Stimulated activated effector memory CD8-positive, alpha-beta T cell treated with anti-CD3 and anti-CD28 coated beads, Interleukin-12 subunit alpha, Interleukin-12 subunit beta, amount 100 ng/mL, for 72 hours (primary cell): ENCODE results near the gene LRRK1.
A peak's percentile ranks its signal among the peaks of the same experiment; 100 is the strongest.
"Not testable (repeated sequence)": the region's sequence is repeated elsewhere in the genome, so short reads cannot be mapped to it uniquely, and the experiment has no call there.

ENCODE experiments used
- ATAC-seq: fragments of 150-1000 bp; cut with Tn5 transposase; 2 replicates; pipeline ENCODE4 v1.10.0; 2021
- DNase-seq, 2 donors: peaks; one replicate each; pipeline ENCODE4 v3.0.0; 2021 to 2022; ENCODE audit warnings: low spot score in 2 of 2
- H3K27ac Mint-ChIP-seq: one replicate; pipeline ENCODE4 v1.8.0; 2022; ENCODE audit warnings: mild to moderate bottlenecking, mixed read lengths
- H3K36me3 Mint-ChIP-seq: one replicate; pipeline ENCODE4 v1.8.0; 2022; ENCODE audit warnings: mild to moderate bottlenecking, mixed read lengths
- H3K4me1 Mint-ChIP-seq: one replicate; pipeline ENCODE4 v1.8.0; 2022; ENCODE audit warnings: mixed read lengths
- H3K4me3 Mint-ChIP-seq: one replicate; pipeline ENCODE4 v1.8.0; 2022; ENCODE audit warnings: mild to moderate bottlenecking, mixed read lengths
- H3K9me3 Mint-ChIP-seq: one replicate; pipeline ENCODE4 v1.8.0; 2022; ENCODE audit warnings: mixed read lengths

The LRRK1 gene

GRCh38 chr15:101068961-101069653 is 149.9 kb downstream of the LRRK1 start:
- Mint-ChIP-seq H3K36me3 (no peaks in the 10 kb centered on the region), H3K9me3 (no peaks in the 10 kb centered on the region), H3K27ac (no peak overlapping the region), H3K4me1 (peaks cover 16% of the 10 kb centered on the region), H3K4me3 (no peak overlapping the region)
- DNase-seq (no peak), ATAC-seq (no peak)

- DNase-seq (no peak), ATAC-seq (no peak)
- no peak overlapping the region for H3K27ac Mint-ChIP-seq
- H3K4me1 Mint-ChIP-seq, result peaks cover 16% of the 10 kb centered on the region
- no peaks in the 10 kb centered on the region for H3K36me3 Mint-ChIP-seq
- H3K4me3 Mint-ChIP-seq, result no peak overlapping the region
- no peaks in the 10 kb centered on the region for H3K9me3 Mint-ChIP-seq
Observed at GRCh38 chr15:101069654-101069973, 150.5 kb downstream of the LRRK1 start.

GRCh38 chr15:101070024-101070423 is 150.9 kb downstream of the LRRK1 start:
- Mint-ChIP-seq H3K4me3 (no peak overlapping the region), H3K36me3 (no peaks in the 10 kb centered on the region), H3K4me1 (peaks cover 16% of the 10 kb centered on the region), H3K27ac (peak overlapping the region; percentile 73), H3K9me3 (no peaks in the 10 kb centered on the region)
- ATAC-seq (no peak), DNase-seq (no peak)

GRCh38 chr15:101070502-101071273 is 151.5 kb downstream of the LRRK1 start:
- Mint-ChIP-seq H3K27ac (peak overlapping the region; percentile 73), H3K9me3 (no peaks in the 10 kb centered on the region), H3K4me3 (no peak overlapping the region), H3K36me3 (no peaks in the 10 kb centered on the region), H3K4me1 (peaks cover 16% of the 10 kb centered on the region)
- ATAC-seq (peak; percentile 39), DNase-seq (no peak)

- ATAC-seq (no peak), DNase-seq (no peak)
- Mint-ChIP-seq H3K4me3 (no peak overlapping the region), H3K4me1 (peaks cover 16% of the 10 kb centered on the region), H3K9me3 (no peaks in the 10 kb centered on the region), H3K27ac (no peak overlapping the region), H3K36me3 (no peaks in the 10 kb centered on the region)
Observed at GRCh38 chr15:101071651-101072050, 152.5 kb downstream of the LRRK1 start.

- not testable (repeated sequence) for H3K4me3 Mint-ChIP-seq, H3K9me3 Mint-ChIP-seq, H3K27ac Mint-ChIP-seq, DNase-seq, H3K36me3 Mint-ChIP-seq, ATAC-seq
- H3K4me1 Mint-ChIP-seq, result peaks cover 16% of the 10 kb centered on the region
Observed at GRCh38 chr15:101072235-101072634, 153.1 kb downstream of the LRRK1 start.

GRCh38 chr15:101077806-101078668 is 158.9 kb downstream of the LRRK1 start:
- H3K4me3 Mint-ChIP-seq, H3K36me3 Mint-ChIP-seq, ATAC-seq, H3K4me1 Mint-ChIP-seq, DNase-seq, H3K27ac Mint-ChIP-seq, H3K9me3 Mint-ChIP-seq: not testable (repeated sequence)

GRCh38 chr15:101078669-101079323 is 159.6 kb downstream of the LRRK1 start:
- H3K27ac Mint-ChIP-seq, result no peak overlapping the region
- H3K4me1 Mint-ChIP-seq, result no peaks in the 10 kb centered on the region
- no peak overlapping the region for H3K4me3 Mint-ChIP-seq
- no peaks in the 10 kb centered on the region for H3K9me3 Mint-ChIP-seq
- DNase-seq (no peak), ATAC-seq (no peak)
- no peaks in the 10 kb centered on the region for H3K36me3 Mint-ChIP-seq

GRCh38 chr15:101081900-101082299 is 162.7 kb downstream of the LRRK1 start:
- DNase-seq, result no peak
- Mint-ChIP-seq H3K9me3 (no peaks in the 10 kb centered on the region), H3K27ac (no peak overlapping the region), H3K36me3 (no peaks in the 10 kb centered on the region), H3K4me3 (no peak overlapping the region), H3K4me1 (no peaks in the 10 kb centered on the region)
- no peak for ATAC-seq

- Mint-ChIP-seq H3K4me1 (no peaks in the 10 kb centered on the region), H3K27ac (no peak overlapping the region), H3K36me3 (no peaks in the 10 kb centered on the region), H3K9me3 (no peaks in the 10 kb centered on the region), H3K4me3 (no peak overlapping the region)
- ATAC-seq (no peak), DNase-seq (no peak)
Observed at GRCh38 chr15:101083336-101084045, 164.3 kb downstream of the LRRK1 start.

GRCh38 chr15:101084801-101085200 is 165.6 kb downstream of the LRRK1 start:
- peaks cover 9% of the 10 kb centered on the region for H3K4me1 Mint-ChIP-seq
- no peak for DNase-seq
- no peak for ATAC-seq
- H3K9me3 Mint-ChIP-seq, result no peaks in the 10 kb centered on the region
- H3K27ac Mint-ChIP-seq, result no peak overlapping the region
- H3K4me3 Mint-ChIP-seq, result no peak overlapping the region
- no peaks in the 10 kb centered on the region for H3K36me3 Mint-ChIP-seq

- DNase-seq (no peak), ATAC-seq (no peak)
- Mint-ChIP-seq H3K27ac (peak overlapping the region; percentile 52), H3K4me3 (no peak overlapping the region), H3K4me1 (peaks cover 14% of the 10 kb centered on the region), H3K9me3 (no peaks in the 10 kb centered on the region), H3K36me3 (no peaks in the 10 kb centered on the region)
Observed at GRCh38 chr15:101085311-101085700, 166.1 kb downstream of the LRRK1 start.

- no peak for DNase-seq
- Mint-ChIP-seq H3K4me3 (no peak overlapping the region), H3K36me3 (no peaks in the 10 kb centered on the region), H3K9me3 (no peaks in the 10 kb centered on the region), H3K27ac (peak overlapping the region; percentile 34), H3K4me1 (peaks cover 18% of the 10 kb centered on the region)
- ATAC-seq, result no peak
Observed at GRCh38 chr15:101086394-101087171, 167.4 kb downstream of the LRRK1 start.

GRCh38 chr15:101087172-101087769 is 168.1 kb downstream of the LRRK1 start:
- peak overlapping the region; percentile 34 for H3K27ac Mint-ChIP-seq
- H3K9me3 Mint-ChIP-seq, result no peaks in the 10 kb centered on the region
- H3K4me1 Mint-ChIP-seq, result peaks cover 18% of the 10 kb centered on the region
- no peak for DNase-seq
- no peak for ATAC-seq
- H3K4me3 Mint-ChIP-seq, result no peak overlapping the region
- H3K36me3 Mint-ChIP-seq, result no peaks in the 10 kb centered on the region
